Measurements from ENCODE around the gene BRMS1.
"Not testable (repeated sequence)": the region's sequence is repeated elsewhere in the genome, so short reads cannot be mapped to it uniquely, and the experiment has no call there.

DNA sequence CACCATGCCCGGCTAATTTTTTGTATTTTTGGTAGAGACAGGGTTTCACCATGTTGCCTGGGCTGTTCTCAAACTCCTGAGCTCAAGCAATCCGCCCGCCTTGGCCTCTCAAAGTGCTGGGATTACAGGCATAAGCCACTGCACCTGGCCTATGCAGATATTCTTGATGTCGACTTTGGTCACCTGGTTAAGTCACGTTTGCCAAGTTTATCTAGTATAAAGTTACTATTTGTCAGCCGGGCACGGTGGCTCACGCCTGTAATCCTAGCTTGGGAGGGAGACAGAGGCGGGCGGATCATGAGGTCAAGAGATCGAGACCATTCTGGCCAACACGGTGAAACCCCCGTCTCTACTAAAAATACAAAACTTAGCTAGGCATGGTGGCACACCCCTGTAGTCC is 39.4 kb upstream of the BRMS1 start:
- not testable (repeated sequence) for TF ChIP-seq SP1 (IDR thresholded peaks at IDR 0.05); CTCF (IDR thresholded peaks at IDR 0.05; ENCODE audit: low read depth, low read length, missing input control); TAF1 (conservative IDR thresholded peaks at IDR 0.05); ATF3 (IDR thresholded peaks at IDR 0.05); REST (IDR thresholded peaks at IDR 0.05); JUND (IDR thresholded peaks at IDR 0.05); MAX (IDR thresholded peaks at IDR 0.05); FOXA2 (IDR thresholded peaks at IDR 0.05); GABPA (IDR thresholded peaks at IDR 0.05 in 1 of 2, conservative IDR thresholded peaks at IDR 0.05 in 1 of 2); RAD21 (IDR thresholded peaks at IDR 0.05); RXRA (IDR thresholded peaks at IDR 0.05); HNF4G (IDR thresholded peaks at IDR 0.05); HNF4A (conservative IDR thresholded peaks at IDR 0.05)
- TF ChIP-seq, protein P1, sequence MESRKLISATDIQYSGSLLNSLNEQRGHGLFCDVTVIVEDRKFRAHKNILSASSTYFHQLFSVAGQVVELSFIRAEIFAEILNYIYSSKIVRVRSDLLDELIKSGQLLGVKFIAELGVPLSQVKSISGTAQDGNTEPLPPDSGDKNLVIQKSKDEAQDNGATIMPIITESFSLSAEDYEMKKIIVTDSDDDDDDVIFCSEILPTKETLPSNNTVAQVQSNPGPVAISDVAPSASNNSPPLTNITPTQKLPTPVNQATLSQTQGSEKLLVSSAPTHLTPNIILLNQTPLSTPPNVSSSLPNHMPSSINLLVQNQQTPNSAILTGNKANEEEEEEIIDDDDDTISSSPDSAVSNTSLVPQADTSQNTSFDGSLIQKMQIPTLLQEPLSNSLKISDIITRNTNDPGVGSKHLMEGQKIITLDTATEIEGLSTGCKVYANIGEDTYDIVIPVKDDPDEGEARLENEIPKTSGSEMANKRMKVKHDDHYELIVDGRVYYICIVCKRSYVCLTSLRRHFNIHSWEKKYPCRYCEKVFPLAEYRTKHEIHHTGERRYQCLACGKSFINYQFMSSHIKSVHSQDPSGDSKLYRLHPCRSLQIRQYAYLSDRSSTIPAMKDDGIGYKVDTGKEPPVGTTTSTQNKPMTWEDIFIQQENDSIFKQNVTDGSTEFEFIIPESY (IDR thresholded peaks at IDR 0.05): not testable (repeated sequence)
